DMS 273 (cell line): ENCODE results near the gene CHADL.

Experiments used
- DNase-seq: peaks from one replicate; lab custom pipeline; 2025; ENCODE audit not compliant: unreplicated experiment; lab: John Stamatoyannopoulos, UW

Gene CHADL

DNA sequence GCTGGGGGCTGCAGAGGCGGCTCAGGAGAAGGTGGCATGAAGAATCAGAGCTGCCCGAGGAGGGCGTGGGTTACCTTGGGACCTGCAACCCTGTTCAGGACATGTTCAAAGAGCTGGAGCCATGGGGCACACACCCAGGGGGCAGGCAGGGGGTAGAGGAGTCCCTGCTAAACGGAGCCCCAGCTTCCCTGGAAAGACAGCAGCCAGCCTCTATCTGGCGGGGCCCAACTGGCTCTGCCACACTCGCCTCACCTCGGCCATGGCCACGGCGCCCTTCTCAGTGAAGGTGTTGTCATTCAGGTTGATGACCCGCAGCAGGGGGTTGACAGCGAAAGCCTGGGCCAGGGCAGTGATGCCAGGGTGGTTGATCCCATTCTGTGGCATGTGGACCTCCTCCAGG, 17.0 kb upstream of the CHADL start:
- DNase-seq, result no peak

DNA sequence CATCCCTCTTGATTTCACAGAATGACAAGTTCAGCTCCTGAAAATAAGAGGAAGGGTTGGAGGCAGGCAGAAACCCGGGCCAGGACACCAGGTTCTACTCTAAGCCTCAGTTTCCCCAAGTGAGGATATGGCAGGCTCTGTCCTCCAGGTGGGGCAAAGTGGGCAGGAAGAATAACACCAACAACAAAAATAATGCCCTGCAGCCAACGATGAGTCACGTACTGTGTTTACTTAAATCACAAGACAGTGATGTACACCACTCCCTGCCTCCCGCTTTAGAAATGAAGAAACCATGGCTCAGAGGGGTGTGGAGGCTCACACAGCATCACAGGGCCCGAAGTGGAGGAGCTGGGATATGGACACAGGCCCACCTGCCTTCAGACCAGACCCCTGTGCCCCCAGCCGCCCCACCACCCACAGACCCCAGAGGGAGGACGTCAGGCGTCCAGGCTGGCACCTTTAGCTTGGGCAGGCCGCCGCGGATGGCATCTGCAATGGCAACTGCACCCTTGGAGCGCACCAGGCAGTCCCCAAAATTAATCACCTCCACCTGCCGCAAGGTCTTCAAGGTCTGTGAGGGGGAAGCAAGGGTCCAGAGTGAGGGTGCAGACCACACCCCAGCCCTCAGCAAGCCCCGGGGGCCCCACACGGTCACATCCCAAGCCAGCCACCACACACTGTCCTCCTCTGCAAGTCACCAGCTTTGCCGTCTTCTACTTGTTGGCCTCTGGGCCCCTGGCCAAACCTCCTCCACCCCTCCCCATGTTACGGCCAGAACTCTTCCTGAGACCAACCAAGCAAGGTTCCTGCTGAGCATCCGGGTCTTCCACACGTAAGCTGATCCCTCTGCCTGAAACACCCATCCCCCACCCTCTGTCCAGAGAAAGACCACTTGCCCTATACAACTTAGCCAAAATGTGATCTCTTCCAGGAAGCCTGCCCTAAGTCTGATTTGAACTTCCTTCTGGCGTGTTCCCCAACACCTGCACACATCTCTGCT, 15.8 kb upstream of the CHADL start:
- DNase-seq, result no peak

DNA sequence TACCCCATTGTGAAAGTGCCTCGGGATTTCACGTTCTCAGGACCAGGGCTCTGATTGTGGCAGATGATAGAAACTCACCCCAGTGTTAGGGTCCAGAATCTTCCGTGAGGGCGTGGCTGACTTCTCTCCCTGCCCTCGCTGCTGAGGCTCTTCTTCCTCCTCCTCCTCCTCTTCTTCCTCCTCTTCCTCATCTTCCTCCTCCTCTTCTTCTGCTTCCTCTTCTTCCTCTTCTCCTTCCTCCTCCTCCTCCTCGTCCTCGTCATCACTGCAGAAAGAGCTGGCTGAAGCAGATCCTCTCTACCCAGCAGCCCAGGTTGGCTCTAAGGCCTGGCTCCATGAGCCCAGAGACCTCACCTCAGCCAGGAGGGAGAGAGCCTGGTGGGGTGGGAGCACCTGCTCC, 13.5 kb upstream of the CHADL start:
- DNase-seq, result no peak

DNA sequence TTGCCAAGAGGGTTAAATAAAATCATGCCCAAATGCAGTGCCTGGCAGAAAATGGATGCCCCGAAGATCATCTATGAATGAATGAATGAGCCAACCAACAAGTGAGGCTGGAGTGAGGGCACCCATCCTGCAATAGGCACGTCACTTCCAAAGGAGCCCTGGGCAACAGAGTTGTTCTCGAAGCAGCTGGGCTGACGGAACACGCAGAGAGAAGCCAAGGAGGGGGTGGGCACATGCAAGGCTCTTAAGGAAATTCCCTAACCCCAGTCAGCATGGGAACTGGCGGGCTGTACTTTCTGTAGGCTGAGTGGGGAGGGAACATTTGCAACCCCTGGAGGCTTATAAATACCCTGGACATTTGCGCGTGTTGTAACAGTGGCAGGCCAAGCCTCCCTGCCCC, 11.6 kb upstream of the CHADL start:
- no peak for DNase-seq

DNA sequence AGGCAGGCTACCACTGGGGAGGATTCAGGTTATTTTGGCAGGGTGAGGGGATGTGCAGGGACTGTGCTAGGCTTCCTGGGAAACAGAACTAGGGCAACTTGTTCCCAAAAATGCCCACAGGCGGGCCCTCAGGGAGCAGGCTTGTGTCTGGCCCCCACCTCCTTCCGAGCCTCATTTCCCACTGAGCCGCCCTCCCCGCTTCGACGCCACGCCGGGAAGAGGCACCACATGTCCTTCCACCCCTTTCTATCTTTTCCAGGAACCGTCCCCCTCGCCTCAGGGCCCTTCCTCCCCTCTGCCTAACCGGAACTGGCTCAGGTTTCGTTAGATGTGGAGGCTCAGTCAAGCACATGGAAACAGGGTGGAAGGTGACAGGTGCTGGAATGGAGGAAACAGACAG, 9.4 kb upstream of the CHADL start:
- DNase-seq, result no peak

DNA sequence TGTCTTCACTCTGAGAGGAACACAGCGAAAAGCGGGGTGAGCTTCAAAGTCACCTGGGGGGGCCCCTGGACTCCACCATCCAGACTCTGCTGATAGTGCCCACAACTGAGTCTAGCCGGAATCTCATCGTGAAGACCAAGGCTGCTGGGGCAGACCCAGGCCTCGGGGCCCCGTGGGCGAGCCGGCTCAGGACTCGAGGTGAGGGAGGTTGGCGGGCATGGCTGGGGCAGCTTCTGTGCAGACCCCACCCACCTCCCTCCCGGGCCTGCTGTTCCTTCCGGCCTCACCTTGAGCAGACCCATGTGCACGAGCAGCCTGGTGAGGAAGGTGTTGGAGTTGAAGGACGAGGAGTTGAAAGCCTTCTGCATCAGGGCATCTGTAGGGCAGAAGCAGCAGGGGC, 8.7 kb upstream of the CHADL start:
- no peak for DNase-seq

DNA sequence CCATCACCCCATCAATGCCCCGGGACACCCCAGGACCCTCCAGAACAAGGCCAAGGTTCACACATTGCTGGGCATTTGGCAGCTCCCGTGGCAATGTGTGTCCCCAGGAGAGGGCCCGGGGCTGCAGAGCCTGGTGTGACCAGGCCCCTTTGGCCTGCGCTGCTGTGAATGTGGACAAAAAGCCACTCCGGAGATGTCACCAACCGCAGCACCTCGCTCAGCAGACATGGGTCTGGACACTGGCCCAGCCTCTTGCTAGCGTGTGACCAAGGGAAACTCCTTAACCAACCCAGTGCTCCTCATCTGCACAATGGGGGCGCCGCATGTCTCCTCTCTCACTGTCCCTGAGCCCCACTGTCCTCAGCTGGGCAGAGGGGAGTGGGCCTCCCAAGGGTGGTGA, 8.0 kb upstream of the CHADL start:
- no peak for DNase-seq

DNA sequence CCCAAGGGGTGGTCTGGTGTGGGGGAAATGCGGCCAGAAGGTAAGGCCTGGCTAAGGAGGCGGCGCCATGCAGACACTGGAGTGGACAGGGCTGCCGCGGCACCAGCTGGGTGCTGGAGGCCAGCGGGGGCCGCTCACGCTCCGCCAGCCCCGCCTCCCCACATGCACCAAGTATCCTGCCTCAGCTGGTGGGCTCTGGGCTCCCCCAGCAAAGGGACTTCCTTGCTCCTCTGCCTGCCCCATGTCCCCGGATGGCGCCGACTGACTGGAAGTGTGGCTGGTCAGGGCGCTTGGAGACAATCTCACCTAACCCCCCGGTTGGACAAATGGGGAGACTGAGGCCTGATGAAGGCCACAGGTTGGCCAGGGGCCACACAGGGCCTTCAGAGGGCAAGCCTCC, 7.6 kb upstream of the CHADL start:
- no peak for DNase-seq

DNA sequence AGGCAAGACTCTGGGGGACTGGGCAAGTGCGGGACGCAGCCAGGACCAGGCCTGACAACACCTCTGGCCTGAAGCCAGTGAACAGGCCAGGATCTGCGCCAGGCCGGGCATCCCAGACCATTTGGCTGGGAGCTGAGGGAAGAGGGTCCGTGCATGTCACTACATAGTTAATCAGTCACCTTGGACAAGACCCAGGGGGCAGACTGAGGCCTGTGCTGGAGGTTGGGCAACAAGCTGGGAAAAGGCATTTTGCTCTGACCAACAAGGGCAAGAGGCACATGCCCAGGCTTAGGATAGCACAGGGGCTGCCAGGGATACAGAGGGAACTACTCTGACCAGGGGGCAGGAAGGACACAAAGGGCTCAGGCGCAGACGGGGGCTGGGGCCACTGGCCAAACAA, 7.0 kb upstream of the CHADL start:
- no peak for DNase-seq

DNA sequence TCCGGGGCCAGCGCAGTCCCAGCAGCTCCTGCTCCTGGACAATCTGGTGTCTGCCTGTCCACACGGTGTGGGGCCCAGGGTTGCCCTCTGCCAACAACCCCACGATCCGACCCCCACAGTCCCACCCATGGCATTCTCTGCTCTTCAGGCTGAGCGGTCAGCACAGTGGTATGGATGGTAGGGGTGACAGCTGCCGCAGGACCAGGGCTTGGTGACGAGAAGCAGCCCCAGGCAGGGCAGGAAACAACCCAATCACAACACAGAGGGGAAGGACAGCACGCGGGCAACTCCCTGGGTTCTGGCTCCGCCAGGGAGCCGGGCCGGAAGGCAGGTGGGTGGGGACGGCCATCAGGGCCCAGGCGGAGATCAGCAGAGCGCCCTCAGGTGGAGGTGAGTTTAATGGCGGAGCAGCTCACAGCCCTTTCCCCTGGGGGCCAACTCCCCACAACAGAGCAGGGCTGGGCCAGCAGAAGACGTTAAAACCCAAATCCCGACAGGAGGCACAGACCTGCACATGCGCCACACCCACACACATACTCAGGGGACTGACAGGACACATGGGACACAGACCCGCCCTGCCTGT, 5.3 kb upstream of the CHADL start:
- peak; percentile 16 for DNase-seq

DNA sequence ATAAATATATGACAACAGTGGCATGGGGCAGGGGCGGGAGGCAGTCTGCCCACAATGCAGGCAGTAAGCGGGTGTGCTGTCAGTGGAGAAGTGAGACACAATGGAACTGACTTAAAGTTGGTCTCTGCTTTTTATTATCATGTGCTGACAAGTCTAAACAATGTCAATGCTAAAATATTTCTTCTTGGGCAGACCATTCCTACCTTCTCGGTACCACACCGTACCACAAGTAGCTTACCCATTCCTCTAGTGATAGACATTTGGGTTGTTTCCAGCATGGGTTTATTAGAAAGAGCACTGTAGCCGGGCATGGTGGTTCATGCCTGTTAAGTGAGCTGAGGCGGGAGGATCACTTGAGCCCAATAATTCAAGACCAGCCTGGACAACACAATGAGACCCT, 2.6 kb upstream of the CHADL start:
- no peak for DNase-seq

DNA sequence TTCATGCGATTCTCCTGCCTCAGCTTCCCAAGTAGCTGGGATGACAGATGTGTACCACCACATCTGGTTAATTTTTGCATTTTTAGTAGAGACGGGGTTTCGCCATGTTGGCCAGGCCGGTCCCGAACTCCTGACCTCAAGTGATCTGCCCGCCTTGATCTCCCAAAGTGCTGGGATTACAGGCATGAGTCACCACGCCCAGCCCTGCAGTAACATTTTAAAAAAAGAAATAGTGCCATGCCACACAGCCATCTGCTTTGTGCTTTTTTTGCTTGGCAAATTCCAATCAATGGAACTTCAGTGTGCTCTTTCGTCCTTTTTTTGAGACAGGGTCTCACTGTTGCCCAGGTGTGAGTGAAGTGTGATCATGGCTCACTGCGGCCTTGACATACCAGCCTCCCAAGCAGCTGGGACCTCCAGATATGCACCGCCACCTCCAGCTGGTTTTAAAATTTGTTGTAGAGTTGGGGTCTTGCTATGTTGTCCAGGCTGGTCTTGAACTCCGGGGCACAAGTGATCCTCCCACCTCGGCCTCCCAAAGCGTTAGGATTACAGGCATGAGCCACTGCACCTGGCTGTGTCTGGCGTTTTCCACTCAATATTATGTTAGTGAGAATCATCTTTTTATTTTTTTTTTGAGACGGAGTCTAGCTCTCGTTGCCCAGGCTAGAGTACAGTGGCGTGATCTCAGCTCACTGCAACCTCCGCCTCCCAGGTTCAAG, 1.8 kb upstream of the CHADL start:
- no peak for DNase-seq

DNA sequence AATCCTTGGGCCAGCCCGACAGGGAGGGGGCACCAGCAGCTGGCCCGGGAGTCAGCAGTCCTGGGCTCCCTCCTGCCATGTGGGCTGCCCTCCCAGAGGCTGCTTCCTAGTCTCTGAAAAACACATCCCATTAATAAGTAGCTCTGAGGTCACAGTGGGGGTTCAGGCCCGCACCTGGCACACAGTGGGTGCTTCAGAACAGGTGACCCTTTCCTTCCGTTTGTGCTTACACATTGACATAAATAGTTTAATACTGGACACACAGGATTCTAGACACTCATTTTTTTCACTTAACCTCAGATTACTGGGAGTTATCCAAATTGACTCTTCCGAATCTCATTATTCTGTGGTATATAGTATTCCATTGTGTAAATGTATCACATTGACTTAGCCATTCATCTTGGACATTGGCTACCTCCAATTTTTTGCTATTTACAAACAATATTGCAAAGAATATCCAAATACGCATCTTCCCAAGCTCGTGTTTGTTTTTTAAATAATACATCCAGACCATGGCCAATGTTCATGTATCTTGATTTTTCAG, 474 bp upstream of the CHADL start:
- no peak for DNase-seq

DNA sequence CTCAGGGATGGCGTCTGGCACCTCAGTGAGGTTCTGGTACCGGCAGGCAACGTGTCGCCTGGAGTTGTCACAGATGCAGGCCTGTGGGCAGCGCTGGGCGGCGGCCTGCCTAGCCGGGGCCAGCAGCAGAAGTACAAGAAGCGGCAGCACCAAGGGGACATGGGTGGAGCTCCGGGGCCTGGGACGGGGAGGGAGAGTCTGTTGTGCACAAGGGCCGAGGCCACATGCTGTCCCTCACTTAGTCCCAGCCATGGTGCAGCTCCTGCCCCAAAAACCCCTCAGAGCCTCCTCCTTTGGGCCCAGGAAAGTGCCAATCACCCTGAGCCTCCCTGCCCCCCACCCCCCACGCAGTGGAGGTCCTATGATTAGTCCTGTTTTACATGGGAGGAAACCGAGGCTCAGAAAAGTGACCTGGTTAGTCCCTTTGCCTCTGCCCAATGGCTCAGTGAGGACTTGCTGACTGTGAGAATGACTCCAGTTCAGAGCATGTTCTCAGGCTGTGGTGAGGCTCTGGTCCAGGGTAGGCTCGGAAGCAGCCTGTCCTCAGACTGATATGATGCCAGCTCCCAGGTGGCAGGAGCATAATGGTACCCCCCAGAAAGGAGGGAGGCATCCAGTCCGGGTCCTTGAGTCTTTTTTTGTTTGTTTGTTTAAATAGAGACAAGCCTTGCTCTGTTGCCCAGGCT, 1.1 kb downstream of the CHADL start:
- peak; percentile 17 for DNase-seq

DNA sequence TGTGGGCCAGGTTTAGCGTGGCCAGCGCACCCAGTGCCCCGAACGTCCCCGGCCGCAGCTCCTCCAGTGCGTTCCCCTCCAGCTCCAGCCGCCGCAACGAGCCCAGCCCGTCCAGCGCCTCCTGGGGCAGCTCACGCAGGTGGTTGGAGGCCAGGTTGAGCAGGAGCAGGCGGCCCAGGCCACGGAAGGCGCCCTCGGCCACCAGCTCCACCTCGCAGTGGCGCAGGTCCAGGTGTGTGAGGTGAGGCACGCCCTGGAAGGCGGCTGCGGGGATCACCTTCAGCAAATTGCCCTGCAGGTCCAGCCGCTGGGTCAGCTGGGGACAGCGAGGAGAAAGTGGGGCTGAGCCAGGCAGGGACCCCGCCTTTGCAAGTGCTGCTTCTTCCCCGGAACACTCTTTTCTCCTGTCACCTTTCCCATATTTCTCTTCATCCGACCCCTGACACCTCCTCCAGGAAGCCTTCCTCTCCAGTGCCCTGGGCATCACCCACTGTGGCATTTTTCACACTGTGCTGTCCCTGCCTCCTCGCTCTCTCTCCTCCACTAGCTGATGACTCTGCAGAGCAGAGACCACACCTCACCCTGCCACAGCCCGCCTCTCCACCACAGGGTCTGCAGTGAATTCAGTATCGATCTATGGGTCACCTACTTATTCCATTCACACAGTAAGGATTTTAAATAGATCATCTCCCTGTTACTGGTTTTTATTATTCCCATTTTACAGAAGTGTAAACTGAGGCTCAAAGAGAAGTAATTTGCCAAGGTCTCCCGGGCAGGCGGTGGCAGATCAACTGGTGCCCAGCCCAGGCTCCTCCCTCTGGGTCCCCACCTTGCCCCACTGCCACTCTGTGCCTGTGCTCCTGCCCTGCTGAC, 1.9 kb downstream of the CHADL start:
- DNase-seq, result no peak

DNA sequence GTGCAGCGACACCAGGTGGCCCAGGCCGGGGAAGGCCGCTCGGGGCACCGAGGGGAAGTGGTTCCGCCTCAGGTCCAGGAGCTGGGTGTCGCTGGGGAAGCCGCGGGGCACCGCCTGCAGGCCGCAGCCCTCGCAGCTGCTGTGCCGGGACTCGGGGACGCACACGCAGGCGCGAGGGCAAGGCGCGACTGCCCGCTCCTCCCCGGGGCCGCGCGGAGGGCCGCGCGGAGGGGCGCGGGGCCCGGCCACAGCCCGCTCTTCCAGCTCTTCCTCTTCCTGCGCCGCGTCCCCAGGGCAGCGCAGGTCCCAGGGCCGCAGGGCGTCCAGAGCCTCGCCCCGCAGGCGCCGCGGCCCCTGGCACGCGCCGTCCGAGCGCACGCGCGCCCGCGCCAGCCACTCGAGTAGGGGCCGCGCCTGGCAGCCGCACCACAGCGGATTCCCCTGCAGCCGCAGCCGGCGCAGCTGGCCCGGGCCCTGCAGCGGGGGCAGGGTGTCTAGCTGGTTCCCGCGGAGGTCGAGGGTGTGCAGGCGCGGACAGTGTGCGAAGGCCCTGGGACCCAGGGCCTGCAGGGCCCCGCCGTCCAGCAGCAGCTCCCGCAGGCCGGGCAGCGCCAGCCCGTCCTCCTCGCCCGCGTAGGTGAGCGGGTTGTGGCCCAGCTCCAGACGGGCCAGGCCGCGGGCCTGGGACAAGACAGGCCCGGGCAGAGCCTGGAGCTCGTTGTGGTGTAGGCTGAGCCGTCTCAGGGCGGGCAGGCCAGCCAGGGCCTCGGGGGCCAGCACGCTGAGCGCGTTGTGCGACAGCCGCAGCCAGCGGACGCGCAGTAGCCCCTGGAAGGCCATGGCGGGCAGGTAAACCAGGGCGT, 2.8 kb downstream of the CHADL start:
- peak; percentile 76 for DNase-seq

DNA sequence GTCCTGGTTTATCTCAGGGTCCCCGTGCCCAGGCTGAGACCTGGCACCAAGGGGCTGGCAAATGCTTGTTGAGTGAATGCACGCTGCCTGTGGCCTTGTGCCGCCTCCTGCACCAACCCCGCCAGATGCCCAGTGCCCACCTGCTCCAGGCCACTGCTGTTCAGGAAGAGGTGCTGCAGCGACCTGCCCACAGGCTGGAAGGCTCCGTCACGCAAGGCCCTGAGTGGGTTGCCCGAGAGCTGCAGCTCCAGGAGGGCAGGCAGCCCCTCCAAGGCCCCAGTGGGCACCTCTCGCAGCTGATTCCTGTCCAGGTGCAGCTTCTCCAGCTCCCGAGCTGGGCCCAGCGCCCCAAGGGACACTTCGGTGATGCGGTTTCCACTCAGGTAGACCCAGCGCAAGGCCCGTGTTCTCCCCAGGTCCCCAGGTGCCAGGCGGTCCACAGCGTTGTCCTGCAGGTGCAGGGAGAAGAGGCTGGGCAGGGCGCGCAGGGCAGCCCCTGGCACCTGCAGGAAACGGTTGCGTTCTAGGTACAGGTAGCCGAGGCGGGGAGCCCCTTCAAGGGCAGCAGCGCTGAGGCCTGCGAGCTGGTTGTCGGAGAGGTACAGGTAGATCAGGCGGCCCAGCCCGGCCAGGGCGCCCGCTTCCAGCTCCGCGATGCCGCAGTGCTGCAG, 3.6 kb downstream of the CHADL start:
- DNase-seq, result no peak

DNA sequence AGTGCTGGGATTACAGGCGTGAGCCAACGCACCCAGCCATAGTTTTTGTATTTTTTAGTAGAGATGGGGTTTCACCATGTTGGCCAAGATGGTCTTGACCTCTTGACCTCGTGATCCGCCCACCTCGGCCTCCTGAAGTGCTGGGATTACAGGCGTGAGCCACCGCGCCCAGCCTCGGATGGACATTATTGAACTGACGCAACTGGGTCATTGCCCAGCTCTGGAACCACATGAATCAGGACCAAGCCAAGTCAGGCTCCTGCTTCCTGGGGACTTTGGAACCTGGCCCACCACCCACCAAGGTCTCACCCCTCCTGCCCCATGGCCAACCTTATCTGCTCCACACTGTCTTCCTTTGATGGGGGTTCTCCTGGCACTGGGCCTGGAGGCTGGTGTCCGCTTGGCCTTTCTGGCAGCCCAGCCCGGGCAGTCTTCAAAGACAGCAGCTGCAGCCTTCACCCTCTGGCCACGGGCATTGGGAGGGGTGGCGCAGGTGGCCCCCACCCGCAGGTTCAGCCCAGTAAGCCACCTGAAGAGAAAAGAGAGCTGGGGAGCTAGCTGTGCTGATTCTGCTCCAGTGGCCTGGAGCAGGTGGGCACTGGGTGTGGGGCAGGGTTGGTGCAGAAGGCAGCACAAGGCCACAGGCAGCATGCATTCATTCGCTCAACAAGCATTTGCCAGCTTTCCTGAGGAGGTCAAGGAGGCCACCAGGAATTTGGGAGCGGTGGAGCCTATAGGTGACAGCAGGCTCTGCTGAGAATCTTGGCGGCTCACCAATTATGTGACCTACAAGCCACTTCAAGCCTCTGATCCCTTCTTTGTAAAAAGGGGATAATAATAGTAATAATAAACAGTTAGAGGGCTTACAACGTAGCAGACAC, 5.7 kb downstream of the CHADL start:
- peak; percentile 27 for DNase-seq
